Tibial artery (tissue), 4 donors: Measurements from ENCODE around the gene PAM.

Experiments
- DNase-seq, 2 donors: peaks; one replicate each; pipeline ENCODE4 v3.0.0-alpha.2; 2019
- H3K27ac ChIP-seq, 2 donors: fragments of 200-600 bp; sonication (generic) in 1 of 2; 1 replicate in 1 of 2; 2 replicates in 1 of 2; pipeline ENCODE4 v1.5.1; 2018 to 2019; ENCODE audit warnings: mild to moderate bottlenecking in 1 of 2
- H3K27me3 ChIP-seq, 2 donors: fragments of 200-600 bp; sonication (generic) in 1 of 2; one replicate each; pipeline versions ENCODE4 v1.5.1 to v1.6.0; 2016 to 2019
- H3K36me3 ChIP-seq, 3 donors: fragments of 200-600 bp; sonication (generic) in 2 of 3; one replicate each; pipeline ENCODE4 v1.5.1; 2016 to 2019; ENCODE audit warnings: mild to moderate bottlenecking in 2 of 3
- H3K4me1 ChIP-seq, 4 donors: fragments of 200-600 bp; sonication (generic) in 2 of 4; 1 replicate in 3 of 4; 2 replicates in 1 of 4; pipeline ENCODE4 v1.5.1; 2016 to 2019
- H3K4me3 ChIP-seq, 2 donors: fragments of 200-600 bp; sonication (generic) in 1 of 2; 1 replicate in 1 of 2; 2 replicates in 1 of 2; pipeline ENCODE4 v1.5.1; 2018 to 2019; ENCODE audit warnings: mild to moderate bottlenecking in 2 of 2
- H3K9me3 ChIP-seq, 3 donors: fragments of 200-600 bp; sonication (generic) in 1 of 3; one replicate each; pipeline ENCODE4 v1.5.1; 2016 to 2019
- CTCF ChIP-seq, 2 experiments: fragments of 200-600 bp in 1 of 2; fragments of 450-650 bp in 1 of 2; IDR thresholded peaks; one replicate each; pipeline ENCODE4 v1.5.1; 2017 to 2019; ENCODE audit warnings: antibody characterized with exemption in 2 of 2, mild to moderate bottlenecking in 1 of 2, moderate library complexity in 1 of 2
- intact Hi-C: fragments of 100-400 bp; cut with DNase I; formaldehyde crosslinking; loops from one replicate; pipeline ENCODE4 v1.15.0; 2023; ENCODE audit warnings: low total_unique reads

Gene PAM

GRCh38 chr5:102834438-102834964, 79.4 kb downstream of the PAM start:
- H3K4me3 ChIP-seq, result no peak overlapping the region
- H3K9me3 ChIP-seq, result no peaks in the 10 kb centered on the region
- no peak for TF ChIP-seq CTCF (IDR thresholded peaks at IDR 0.05)
- no peak for DNase-seq
- H3K36me3 ChIP-seq, result no peaks in the 10 kb centered on the region
- H3K27me3 ChIP-seq, result no peaks in the 10 kb centered on the region
- peaks cover 0 to 41% (median 8%) of the 10 kb centered on the region in 4 donors for H3K4me1 ChIP-seq
- intact Hi-C loops, result no loop called here
- no peak overlapping the region for H3K27ac ChIP-seq

DNA sequence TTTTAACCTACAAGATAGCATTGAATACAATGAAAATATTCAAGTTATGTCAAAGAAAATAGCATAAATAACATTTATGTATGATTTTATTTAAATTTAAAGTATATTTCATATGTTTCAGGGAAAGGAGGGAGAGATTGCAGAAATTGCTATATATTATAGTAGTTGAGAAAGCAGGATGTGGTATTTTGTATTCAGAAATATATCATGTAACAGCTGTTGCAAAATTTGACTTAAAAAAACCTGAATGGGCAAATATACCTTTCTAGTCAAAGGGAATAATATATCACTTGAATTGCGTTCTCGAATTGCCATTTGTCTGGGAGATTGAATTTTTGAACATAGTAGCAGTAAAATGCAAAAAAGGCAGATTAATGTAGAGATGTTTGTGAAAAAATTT, 80.6 kb downstream of the PAM start:
- intact Hi-C loops, result no loop called here

GRCh38 chr5:102841021-102841420, 85.9 kb downstream of the PAM start:
- Histone ChIP-seq H3K36me3 (no peaks in the 10 kb centered on the region), H3K27ac (no peak overlapping the region), H3K4me3 (no peak overlapping the region), H3K9me3 (no peaks in the 10 kb centered on the region), H3K4me1 (peaks cover 0 to 15% (median 4%) of the 10 kb centered on the region in 4 donors), H3K27me3 (no peaks in the 10 kb centered on the region)
- no peak for DNase-seq
- TF ChIP-seq CTCF (IDR thresholded peaks at IDR 0.05), result no peak
- intact Hi-C loops, result no loop called here

More for the DNA sequence above, 80.6 kb downstream of the PAM start:
- TF ChIP-seq CTCF (IDR thresholded peaks at IDR 0.05), result no peak
- Histone ChIP-seq H3K4me1 (peaks cover 0 to 41% (median 8%) of the 10 kb centered on the region in 4 donors), H3K36me3 (no peaks in the 10 kb centered on the region), H3K4me3 (no peak overlapping the region), H3K27me3 (no peaks in the 10 kb centered on the region), H3K27ac (no peak overlapping the region), H3K9me3 (no peaks in the 10 kb centered on the region)
- DNase-seq, result no peak

GRCh38 chr5:102843997-102844396, 88.9 kb downstream of the PAM start:
- Histone ChIP-seq H3K36me3 (no peaks in the 10 kb centered on the region), H3K4me3 (no peak overlapping the region), H3K27me3 (no peaks in the 10 kb centered on the region), H3K9me3 (no peaks in the 10 kb centered on the region), H3K27ac (no peak overlapping the region), H3K4me1 (no peaks in the 10 kb centered on the region)
- no peak for TF ChIP-seq CTCF (IDR thresholded peaks at IDR 0.05)
- intact Hi-C loops, result no loop called here
- DNase-seq, result no peak

DNA sequence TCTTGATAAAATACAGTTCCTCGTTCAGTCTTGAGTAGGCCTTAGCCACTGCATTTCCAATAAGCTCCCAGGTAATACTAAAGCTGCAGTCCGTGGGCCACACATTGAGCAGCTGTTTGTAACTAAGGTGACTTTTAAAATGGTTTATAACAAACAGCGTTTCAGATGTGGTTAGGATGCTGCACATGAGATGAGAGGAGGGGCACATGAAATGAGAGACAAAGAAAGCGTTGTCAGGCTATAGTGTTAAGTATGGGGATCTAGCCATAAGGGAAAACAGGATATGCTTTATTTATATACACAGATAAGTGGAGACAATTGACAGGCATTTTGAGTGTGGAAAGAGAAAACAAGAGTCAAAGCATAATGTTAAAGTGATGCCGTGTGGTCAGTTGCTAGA, 89.9 kb downstream of the PAM start:
- DNase-seq, result no peak
- Histone ChIP-seq H3K4me1 (no peaks in the 10 kb centered on the region), H3K9me3 (no peaks in the 10 kb centered on the region), H3K27me3 (no peaks in the 10 kb centered on the region), H3K27ac (no peak overlapping the region), H3K4me3 (no peak overlapping the region), H3K36me3 (no peaks in the 10 kb centered on the region)
- no peak for TF ChIP-seq CTCF (IDR thresholded peaks at IDR 0.05)
- intact Hi-C loops, result no loop called here

DNA sequence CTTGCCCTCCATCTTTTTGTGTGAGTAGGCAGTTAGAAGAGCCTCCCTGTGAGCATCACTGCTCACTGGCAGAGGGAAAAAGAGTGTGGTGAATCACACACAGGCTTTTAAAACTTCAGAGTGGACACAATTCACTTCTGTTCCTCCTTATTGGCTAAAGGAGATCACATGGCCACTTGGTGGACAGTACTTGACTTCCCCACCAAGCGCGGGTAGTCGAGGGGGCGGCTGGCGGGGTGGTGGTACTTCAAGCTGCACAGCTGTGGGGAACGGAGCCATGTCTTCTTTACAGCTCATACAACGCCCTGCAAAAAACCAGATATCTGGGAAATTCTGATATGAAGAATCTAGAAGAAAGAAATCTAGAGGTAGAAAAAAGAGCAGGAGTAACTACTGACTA, 95.4 kb downstream of the PAM start:
- intact Hi-C loops, result no loop called here
- H3K4me3 ChIP-seq, result no peak overlapping the region
- H3K27me3 ChIP-seq, result no peaks in the 10 kb centered on the region
- TF ChIP-seq CTCF (IDR thresholded peaks at IDR 0.05), result no peak
- no peaks in the 10 kb centered on the region for H3K9me3 ChIP-seq
- H3K36me3 ChIP-seq, result no peaks in the 10 kb centered on the region
- DNase-seq, result no peak
- H3K4me1 ChIP-seq, result no peaks in the 10 kb centered on the region
- no peak overlapping the region for H3K27ac ChIP-seq
